ENCODE measurements around the gene CYTH4.

DNA sequence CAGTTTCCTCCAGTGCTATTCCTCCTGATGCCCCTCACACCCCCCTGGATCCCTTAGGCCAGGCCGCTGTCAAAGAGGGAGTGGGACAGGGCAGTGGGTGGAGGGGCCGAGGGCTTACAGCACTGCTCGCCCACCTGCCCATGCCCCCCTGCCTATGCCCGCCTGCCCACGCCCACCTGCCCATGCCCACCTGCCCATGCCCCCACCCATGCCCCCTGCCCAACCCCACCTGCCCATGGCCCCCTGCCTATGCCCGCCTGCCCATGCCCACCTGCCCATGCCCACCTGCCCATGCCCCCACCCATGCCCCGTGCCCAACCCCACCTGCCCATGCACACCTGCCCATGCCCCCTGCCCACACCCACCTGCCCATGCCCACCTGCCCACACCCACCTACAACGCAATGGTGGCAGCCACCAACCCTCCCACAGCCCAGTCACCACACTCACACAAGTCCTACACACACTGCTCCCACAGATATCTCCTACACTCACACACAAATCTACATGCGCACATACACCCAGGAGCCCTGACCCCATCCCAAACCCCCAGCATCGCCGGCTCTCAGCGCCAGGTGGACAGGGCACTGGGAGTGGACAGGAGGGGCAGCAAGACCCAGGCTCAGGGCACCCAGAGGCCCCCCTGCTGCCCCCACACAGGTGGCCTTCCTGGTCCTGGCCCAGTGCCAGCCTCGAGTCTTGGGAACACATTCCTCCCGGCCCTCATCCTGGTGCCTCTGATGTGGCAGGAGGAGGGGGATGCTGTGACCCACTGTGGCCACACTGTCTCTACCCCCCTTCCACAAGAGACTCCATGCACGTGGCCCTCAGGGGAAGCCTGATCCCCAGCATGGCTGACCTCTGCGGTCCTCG lies 61.8 kb downstream of the CYTH4 start:
- TF ChIP-seq, protein P1, sequence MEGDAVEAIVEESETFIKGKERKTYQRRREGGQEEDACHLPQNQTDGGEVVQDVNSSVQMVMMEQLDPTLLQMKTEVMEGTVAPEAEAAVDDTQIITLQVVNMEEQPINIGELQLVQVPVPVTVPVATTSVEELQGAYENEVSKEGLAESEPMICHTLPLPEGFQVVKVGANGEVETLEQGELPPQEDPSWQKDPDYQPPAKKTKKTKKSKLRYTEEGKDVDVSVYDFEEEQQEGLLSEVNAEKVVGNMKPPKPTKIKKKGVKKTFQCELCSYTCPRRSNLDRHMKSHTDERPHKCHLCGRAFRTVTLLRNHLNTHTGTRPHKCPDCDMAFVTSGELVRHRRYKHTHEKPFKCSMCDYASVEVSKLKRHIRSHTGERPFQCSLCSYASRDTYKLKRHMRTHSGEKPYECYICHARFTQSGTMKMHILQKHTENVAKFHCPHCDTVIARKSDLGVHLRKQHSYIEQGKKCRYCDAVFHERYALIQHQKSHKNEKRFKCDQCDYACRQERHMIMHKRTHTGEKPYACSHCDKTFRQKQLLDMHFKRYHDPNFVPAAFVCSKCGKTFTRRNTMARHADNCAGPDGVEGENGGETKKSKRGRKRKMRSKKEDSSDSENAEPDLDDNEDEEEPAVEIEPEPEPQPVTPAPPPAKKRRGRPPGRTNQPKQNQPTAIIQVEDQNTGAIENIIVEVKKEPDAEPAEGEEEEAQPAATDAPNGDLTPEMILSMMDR (IDR thresholded peaks at IDR 0.05) = no peak
- TF ChIP-seq POLR2A (IDR thresholded peaks at IDR 0.05) = no peak

All from lower leg skin (tissue), 3 donors.